NCI-H345 (cell line): ENCODE data around the gene NXPH2.
"Not testable (repeated sequence)": the region's sequence is repeated elsewhere in the genome, so short reads cannot be mapped to it uniquely, and the experiment has no call there.

Experiments
- DNase-seq: peaks from one replicate; lab custom pipeline; 2025; lab: John Stamatoyannopoulos, UW

The NXPH2 gene

DNA sequence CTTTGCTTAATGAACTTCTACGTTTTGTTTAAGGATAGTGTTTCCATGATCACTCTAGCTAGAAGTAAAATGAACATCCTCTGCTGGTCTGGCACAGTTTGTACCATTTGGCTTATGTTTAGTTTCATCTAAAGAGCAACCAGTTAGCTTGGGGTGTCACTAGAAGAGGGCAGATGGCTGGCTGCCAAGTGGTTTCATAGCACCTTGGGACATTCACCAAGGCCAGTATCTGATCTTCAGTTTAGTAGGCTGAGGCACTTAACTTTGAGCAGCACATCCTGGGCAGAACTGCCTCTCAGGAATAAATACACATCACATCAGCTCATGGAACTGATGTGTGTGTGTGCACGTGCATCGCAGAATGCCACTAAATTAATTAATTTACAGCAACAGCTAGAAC is 68.4 kb downstream of the NXPH2 start:
- DNase-seq = no peak

- peak; percentile 63 for DNase-seq
Observed at GRCh38 chr2:138708682-138709241, 71.4 kb downstream of the NXPH2 start.

GRCh38 chr2:138707392-138708074 is 72.7 kb downstream of the NXPH2 start:
- DNase-seq = no peak

- DNase-seq = no peak
Observed at GRCh38 chr2:138703242-138703641, 76.9 kb downstream of the NXPH2 start.

DNA sequence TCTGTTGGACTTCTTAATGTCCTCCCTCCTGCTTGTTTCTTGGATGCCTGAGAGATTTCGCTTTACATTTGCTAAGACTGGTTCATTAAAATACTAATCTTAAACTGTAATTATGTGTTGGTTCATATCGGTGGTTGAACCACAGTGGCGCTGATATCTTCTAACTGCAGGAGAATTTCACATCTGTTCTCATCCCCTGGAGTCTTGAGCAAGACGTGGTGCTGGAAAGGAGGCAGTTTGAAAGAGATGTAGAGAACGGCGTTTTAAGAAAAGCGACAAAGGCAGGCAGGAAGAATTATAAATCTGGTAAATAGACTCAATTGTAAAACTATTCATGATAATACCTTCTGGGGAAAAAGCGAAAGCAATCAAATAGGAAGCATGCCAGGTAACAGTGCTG is 79.5 kb downstream of the NXPH2 start:
- DNase-seq = no peak

GRCh38 chr2:138699421-138699820 is 80.8 kb downstream of the NXPH2 start:
- no peak for DNase-seq

DNA sequence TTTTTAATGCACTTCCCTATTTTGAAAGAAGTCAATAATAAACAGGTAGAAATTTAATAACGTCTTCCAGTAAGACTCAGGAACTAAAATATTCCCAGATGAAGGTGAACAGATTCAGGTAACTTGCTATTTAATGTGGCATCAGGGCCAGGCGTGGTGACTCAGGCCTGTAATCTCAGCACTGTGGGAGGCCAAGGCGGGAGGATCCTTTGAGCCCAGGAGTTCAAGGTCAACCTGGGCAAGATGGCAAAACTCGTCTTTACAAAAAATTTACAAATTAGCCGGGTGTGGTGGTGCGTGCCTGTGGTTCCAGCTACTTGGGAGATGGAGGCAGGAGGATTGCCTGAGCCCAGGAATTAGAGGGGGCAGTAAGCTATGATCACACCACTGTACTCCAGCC is 81.8 kb downstream of the NXPH2 start:
- no peak for DNase-seq

- DNase-seq = no peak
Observed at GRCh38 chr2:138691667-138692066, 88.5 kb downstream of the NXPH2 start.

GRCh38 chr2:138689705-138690104 is 90.5 kb downstream of the NXPH2 start:
- DNase-seq = no peak

DNA sequence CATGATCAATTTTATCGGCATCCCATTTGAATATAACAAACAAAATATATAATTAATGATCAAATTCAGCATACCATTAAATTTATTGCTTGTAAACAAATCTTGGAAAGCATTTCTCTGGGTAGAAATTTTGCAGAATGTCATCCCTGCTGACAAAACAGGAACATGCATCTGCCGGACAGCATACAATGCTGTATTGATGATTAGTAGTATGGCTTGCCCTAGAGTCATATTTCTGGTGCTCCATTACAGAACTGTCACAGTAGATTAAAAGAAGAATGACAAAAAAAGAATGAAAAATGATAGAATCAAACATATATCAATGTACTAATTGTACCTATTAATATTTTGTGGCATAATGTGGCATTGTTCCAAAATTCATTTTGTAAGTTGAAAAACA is 98.0 kb downstream of the NXPH2 start:
- DNase-seq = no peak

- DNase-seq = no peak
Observed at GRCh38 chr2:138677221-138677620, 103.0 kb downstream of the NXPH2 start.

GRCh38 chr2:138676619-138677021 is 103.6 kb downstream of the NXPH2 start:
- DNase-seq = no peak

DNA sequence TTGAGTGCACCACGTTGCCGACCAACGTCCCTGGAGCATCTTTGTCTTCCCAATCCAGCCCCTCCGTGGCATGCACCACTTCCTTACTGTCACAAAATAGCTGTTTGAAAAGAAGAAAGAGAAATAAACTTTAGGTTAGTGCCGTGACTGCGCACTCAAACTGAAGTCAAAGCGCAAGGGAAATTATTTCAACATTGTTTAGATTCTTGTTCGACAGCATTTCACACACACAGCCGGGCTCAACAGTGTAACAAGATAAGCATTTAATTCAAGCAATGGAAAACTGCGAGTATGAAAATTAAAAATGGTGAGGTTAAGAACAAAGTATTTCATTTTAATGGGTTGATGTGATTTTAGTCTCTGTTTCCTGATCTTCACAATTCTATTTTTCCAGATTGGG is 108.6 kb downstream of the NXPH2 start:
- no peak for DNase-seq

DNA sequence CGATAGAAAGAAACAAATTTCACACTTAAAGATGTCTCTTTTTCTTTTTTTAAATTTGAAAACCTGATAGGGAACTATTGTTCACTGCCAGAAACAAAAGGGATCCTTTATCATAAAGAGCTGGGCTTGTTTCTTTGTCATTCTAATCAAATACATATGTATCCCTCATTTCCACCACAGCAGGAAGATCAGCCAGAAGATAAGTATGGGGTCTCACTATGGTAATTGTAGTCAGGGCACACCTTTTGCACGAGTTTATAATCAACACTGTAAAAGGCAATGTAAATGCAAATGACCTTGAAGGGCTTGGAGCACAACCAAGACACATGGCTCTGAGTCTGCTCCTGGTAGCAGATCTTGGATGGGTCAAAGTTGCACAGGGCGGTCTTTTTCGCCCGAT is 109.5 kb downstream of the NXPH2 start:
- no peak for DNase-seq

DNA sequence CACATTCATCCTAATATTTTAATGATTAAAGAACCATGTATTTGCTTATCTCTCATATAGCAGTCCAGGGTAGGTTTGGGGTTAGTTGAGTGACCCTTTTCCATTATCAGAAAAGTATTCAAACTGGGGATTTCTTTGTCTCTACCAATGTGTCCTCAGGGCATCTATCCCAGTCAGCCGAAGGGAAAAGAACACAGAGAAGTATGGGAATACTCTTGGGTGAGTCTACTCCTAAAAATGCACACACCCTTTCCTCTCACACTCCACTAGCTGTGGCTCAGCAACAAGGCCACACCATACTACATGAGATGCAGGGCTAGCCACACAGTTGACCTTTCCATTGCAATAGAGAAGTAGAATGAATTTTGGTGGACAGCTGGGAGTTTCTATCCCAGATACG is 114.3 kb downstream of the NXPH2 start:
- DNase-seq = no peak

- DNase-seq = no peak
Observed at GRCh38 chr2:138658187-138658894, 121.8 kb downstream of the NXPH2 start.

DNA sequence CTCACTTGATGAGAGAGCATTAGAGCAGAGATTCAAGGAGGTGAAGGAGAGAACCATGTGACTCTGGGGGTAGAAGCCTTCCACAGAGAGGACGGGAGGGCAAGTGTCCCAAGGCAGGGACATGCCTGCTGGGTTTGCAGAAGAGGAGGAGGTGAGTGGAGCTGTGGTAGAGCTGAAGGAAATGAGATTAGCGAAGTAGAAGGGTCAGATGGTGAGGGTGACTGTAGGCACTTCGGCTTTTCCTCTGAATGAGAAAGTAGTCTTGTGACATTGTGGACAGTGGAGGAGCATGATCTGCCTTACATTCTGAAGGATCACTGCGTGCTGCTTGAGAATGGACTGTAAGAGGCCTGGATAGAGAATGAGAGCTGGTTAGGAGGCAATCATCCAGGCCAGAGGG is 126.0 kb downstream of the NXPH2 start:
- DNase-seq = no peak

- DNase-seq = no peak
Observed at GRCh38 chr2:138652378-138652777, 127.8 kb downstream of the NXPH2 start.

GRCh38 chr2:138649571-138649970 is 130.6 kb downstream of the NXPH2 start:
- no peak for DNase-seq

GRCh38 chr2:138648606-138649005 is 131.6 kb downstream of the NXPH2 start:
- DNase-seq = no peak

DNA sequence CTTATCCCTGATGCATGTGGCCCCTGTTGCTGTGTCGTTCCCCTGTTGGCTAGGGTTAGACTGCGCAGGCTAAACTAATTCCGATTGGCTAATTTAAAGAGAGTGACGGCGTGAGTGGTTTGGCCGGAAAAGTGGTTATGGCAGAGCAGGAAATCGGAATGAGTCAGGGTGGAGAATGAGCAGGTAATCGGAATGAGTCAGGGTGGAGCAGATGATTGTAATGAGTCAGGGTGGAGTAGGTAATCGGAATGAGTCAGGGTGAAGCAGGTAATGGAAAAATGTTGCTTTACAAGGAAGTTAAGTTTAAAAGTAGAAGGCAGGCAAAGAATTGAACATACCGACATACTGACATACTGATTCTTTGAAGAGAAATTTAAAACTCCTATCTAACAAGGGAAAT is 135.4 kb downstream of the NXPH2 start:
- not testable (repeated sequence) for DNase-seq

DNA sequence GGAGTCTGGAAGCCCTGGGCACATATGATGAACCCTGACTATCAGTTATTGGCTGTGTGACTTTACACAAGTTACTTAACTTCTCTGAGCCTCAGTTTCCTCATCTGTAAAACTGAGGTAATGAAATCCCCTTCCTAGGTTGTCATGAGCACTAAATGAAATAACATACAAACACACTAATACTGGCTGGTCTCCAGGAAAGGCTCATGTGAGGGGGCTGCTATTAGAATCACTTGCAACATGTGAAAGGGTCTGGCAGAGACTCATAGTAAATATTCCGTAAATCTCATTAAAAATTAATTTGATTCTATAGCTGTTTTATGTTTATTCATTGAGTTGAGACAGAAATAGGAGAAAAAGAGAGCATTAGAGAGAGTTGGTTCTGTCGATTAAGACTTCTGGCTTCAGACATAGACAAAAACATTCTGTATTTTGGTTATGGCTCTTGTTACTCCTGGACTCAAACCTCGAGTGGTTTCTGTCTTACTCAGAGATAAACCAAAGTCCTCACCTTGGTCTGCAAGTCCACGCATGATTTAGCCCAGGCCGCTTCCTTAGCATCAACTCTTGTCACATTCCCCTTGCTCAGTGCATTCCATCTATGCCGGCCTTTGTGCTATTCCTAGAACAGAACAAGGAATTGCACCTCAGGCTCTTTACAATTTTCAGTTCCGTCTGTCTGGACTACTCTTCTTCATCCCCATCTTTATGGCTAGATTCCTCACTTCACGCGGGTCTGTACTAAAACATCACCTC is 139.1 kb downstream of the NXPH2 start:
- DNase-seq = no peak

DNA sequence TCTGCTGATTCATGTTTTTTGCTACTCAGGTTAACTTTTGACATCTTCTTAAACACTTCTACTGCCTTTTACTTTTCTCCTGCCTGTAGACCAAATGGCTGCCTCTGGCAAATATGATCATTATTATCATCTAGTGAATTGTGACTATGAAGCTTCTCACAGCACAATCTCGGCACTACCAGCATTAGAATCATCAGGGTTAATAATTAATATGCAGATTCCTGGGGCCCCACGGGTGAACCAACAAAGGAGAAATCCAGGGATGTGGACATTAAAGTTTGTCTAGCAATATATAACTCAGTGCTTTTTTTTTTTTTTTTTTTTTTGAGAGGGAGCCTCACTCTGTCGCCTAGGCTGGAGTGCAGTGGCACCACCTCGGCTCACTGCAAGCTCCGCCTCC is 142.5 kb downstream of the NXPH2 start:
- no peak for DNase-seq
